ENCODE data around the gene SPIRE1.

DNA sequence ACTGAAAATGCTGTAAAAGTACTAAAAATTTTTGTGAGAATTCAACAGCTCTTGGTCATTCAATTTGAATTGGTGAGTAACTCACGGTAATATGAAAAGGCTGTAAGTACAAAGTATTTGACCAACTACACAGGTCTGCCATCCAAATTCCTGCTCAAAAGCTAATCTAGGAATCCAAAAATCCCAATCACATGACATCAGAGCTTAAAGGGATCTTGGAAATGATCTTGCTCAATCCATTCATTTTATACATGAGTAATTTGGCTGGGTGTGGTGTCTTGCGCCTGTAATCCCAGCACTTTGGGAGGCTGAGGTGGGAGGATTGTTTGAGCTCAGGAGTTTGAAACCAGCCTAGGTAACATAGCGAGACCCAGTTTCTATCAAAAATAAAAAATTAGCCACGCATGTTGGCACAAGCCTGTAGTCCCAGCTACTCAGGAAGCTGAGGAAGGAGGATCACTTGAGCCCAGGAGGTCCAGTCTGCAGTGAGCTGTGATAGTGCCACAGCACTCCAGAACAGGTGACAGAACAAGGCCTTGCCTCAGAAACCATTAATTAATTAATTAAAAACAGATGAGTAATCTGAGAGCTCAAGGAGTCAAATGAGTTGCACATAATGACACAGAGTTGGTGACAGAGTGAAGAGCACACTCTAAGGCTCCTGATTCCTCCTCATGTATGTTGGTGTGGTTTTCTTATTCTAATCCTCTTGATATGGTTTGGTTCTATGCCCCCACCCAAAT lies 19.8 kb downstream of the SPIRE1 start:
- no peak for TF ChIP-seq NFE2L2 (IDR thresholded peaks at IDR 0.05; ENCODE audit: low read depth, low read length)
- TF ChIP-seq, protein P1, sequence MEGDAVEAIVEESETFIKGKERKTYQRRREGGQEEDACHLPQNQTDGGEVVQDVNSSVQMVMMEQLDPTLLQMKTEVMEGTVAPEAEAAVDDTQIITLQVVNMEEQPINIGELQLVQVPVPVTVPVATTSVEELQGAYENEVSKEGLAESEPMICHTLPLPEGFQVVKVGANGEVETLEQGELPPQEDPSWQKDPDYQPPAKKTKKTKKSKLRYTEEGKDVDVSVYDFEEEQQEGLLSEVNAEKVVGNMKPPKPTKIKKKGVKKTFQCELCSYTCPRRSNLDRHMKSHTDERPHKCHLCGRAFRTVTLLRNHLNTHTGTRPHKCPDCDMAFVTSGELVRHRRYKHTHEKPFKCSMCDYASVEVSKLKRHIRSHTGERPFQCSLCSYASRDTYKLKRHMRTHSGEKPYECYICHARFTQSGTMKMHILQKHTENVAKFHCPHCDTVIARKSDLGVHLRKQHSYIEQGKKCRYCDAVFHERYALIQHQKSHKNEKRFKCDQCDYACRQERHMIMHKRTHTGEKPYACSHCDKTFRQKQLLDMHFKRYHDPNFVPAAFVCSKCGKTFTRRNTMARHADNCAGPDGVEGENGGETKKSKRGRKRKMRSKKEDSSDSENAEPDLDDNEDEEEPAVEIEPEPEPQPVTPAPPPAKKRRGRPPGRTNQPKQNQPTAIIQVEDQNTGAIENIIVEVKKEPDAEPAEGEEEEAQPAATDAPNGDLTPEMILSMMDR (conservative IDR thresholded peaks at IDR 0.05; ENCODE audit: low read depth, low read length) = no peak
- TF ChIP-seq POLR2A (IDR thresholded peaks at IDR 0.05; ENCODE audit: low read depth, low read length) = no peak
- TF ChIP-seq RCOR1 (IDR thresholded peaks at IDR 0.05; ENCODE audit: insufficient replicate concordance, low read length) = no peak
- TF ChIP-seq CHD1 (IDR thresholded peaks at IDR 0.05; ENCODE audit: low read depth, low read length) = no peak
- TF ChIP-seq RAD21 (IDR thresholded peaks at IDR 0.05; ENCODE audit: low read length) = no peak
- TF ChIP-seq RFX5 (IDR thresholded peaks at IDR 0.05; ENCODE audit: low read depth, low read length) = no peak
- no peak for TF ChIP-seq MAFK (IDR thresholded peaks at IDR 0.05; ENCODE audit: low read depth, low read length)
- TF ChIP-seq, protein P2, sequence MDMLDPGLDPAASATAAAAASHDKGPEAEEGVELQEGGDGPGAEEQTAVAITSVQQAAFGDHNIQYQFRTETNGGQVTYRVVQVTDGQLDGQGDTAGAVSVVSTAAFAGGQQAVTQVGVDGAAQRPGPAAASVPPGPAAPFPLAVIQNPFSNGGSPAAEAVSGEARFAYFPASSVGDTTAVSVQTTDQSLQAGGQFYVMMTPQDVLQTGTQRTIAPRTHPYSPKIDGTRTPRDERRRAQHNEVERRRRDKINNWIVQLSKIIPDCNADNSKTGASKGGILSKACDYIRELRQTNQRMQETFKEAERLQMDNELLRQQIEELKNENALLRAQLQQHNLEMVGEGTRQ (IDR thresholded peaks at IDR 0.05; ENCODE audit: low read depth, low read length) = no peak
- peak; percentile 79 for TF ChIP-seq CEBPB (IDR thresholded peaks at IDR 0.05; ENCODE audit: low read depth, low read length)
- TF ChIP-seq MAZ (IDR thresholded peaks at IDR 0.05; ENCODE audit: borderline replicate concordance, low read depth, low read length) = no peak
- TF ChIP-seq, protein P3, sequence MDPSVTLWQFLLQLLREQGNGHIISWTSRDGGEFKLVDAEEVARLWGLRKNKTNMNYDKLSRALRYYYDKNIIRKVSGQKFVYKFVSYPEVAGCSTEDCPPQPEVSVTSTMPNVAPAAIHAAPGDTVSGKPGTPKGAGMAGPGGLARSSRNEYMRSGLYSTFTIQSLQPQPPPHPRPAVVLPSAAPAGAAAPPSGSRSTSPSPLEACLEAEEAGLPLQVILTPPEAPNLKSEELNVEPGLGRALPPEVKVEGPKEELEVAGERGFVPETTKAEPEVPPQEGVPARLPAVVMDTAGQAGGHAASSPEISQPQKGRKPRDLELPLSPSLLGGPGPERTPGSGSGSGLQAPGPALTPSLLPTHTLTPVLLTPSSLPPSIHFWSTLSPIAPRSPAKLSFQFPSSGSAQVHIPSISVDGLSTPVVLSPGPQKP (IDR thresholded peaks at IDR 0.05; ENCODE audit: borderline replicate concordance, low read depth, low read length) = no peak
- no peak for TF ChIP-seq FOS (IDR thresholded peaks at IDR 0.05; ENCODE audit: low read depth, low read length)

All from IMR-90 (cell line).